Esophagus muscularis mucosa (tissue), 4 donors: ENCODE data around the gene PSMD6. TPM values are rescaled to one million over a fixed set of nuclear protein-coding genes. Genes with fewer than 3 reads are reported as not detected.
A peak's percentile ranks its signal among the peaks of the same experiment; 100 is the strongest.

Experiments used
- DNase-seq: peaks from one replicate; pipeline ENCODE4 v3.0.0-alpha.2; 2017; ENCODE audit errors: extremely low spot score
- H3K27ac ChIP-seq, 4 donors: fragments of 200-600 bp; sonication (generic); replicated peaks in 1 of 4; 1 replicate in 3 of 4; 2 replicates in 1 of 4; pipeline ENCODE4 v1.5.1; 2016 to 2019; ENCODE audit warnings: mild to moderate bottlenecking in 1 of 4
- H3K27me3 ChIP-seq, 4 donors: fragments of 200-600 bp; sonication (generic); one replicate each; pipeline versions ENCODE4 v1.5.1 to v1.6.0; 2016 to 2019
- H3K36me3 ChIP-seq, 4 donors: fragments of 200-600 bp; sonication (generic); one replicate each; pipeline ENCODE4 v1.5.1; 2016 to 2019
- H3K4me1 ChIP-seq, 4 donors: fragments of 200-600 bp; sonication (generic); one replicate each; pipeline ENCODE4 v1.5.1; 2016 to 2019
- H3K4me3 ChIP-seq, 4 donors: fragments of 200-600 bp; sonication (generic); 1 replicate in 2 of 4; 2 replicates in 2 of 4; pipeline ENCODE4 v1.5.1; 2016 to 2019; ENCODE audit warnings: mild to moderate bottlenecking in 4 of 4, moderate library complexity in 1 of 4
- H3K9me3 ChIP-seq, 4 donors: fragments of 200-600 bp; sonication (generic); 1 replicate in 3 of 4; 2 replicates in 1 of 4; pipeline ENCODE4 v1.5.1; 2016 to 2019
- EP300 ChIP-seq: sonication (generic); formaldehyde crosslinking; IDR thresholded peaks from one replicate; pipeline ENCODE4 v1.6.1; 2017; ENCODE audit warnings: antibody characterized with exemption
- POLR2A ChIP-seq: fragments of 450-650 bp; IDR thresholded peaks from one replicate; pipeline ENCODE4 v1.6.1; 2017; ENCODE audit warnings: antibody characterized with exemption, moderate library complexity, mild to moderate bottlenecking, low read depth
- POLR2AphosphoS5 ChIP-seq, 2 donors: sonication (generic); formaldehyde crosslinking; IDR thresholded peaks; one replicate each; pipeline ENCODE4 v1.6.1; 2017; ENCODE audit warnings: antibody characterized with exemption in 2 of 2
- WGBS: methylation state at CpG from one replicate; pipeline ENCODE4 v1.1.5; 2018; 5-methylcytosine and 5-hydroxymethylcytosine counted together
- intact Hi-C: fragments of 100-400 bp; cut with DNase I; formaldehyde crosslinking; loops from one replicate; pipeline ENCODE4 v1.15.1; 2023
- total RNA-seq, 4 donors: library from RNA; depleted of rRNA; stranded (reverse); fragments of >200 nt; gene quantifications; one replicate each; pipeline versions ENCODE4 v1.1.0 to v1.2.1, GENCODE V29; 2016
- TF ChIP-seq, protein P1 (sequence below), 3 experiments: fragments of 200-600 bp in 2 of 3; fragments of 450-650 bp in 1 of 3; sonication (generic) in 2 of 3; IDR thresholded peaks; one replicate each; pipeline ENCODE4 v1.5.1; 2017 to 2019; ENCODE audit warnings: antibody characterized with exemption in 3 of 3, mild to moderate bottlenecking in 2 of 3, moderate library complexity in 1 of 3

The PSMD6 gene
- total RNA-seq, 4 donors from 2014 or later: 64.5 to 78.2 (median 70.7) TPM

DNA sequence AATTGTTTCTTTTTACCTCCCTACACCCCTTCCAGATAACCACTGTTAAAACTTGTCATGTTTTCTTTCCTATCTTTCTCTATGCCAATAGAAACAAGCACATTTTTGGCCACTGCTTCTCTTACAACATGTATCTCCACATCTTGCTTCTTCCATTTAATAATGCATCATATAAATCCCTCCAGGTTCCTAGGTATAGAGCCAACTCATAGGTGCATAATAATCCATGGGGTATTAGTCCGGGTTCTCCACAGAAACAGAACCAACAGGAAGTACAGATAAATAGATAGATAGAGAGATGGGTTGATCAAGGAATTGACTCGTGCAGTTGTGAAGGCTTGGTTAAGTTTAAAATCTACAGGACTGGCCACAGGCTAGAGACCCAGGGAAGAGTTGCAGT is 41.5 kb upstream of the PSMD6 start:
- no peak for TF ChIP-seq POLR2AphosphoS5 (IDR thresholded peaks at IDR 0.05)
- TF ChIP-seq EP300: no peak
- TF ChIP-seq, protein P1, sequence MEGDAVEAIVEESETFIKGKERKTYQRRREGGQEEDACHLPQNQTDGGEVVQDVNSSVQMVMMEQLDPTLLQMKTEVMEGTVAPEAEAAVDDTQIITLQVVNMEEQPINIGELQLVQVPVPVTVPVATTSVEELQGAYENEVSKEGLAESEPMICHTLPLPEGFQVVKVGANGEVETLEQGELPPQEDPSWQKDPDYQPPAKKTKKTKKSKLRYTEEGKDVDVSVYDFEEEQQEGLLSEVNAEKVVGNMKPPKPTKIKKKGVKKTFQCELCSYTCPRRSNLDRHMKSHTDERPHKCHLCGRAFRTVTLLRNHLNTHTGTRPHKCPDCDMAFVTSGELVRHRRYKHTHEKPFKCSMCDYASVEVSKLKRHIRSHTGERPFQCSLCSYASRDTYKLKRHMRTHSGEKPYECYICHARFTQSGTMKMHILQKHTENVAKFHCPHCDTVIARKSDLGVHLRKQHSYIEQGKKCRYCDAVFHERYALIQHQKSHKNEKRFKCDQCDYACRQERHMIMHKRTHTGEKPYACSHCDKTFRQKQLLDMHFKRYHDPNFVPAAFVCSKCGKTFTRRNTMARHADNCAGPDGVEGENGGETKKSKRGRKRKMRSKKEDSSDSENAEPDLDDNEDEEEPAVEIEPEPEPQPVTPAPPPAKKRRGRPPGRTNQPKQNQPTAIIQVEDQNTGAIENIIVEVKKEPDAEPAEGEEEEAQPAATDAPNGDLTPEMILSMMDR (IDR thresholded peaks at IDR 0.05): no peak
- TF ChIP-seq POLR2A: no peak
- Histone ChIP-seq H3K4me1 (peaks cover 0 to 7% (median 0%) of the 10 kb centered on the region in 4 donors), H3K36me3 (no peaks in the 10 kb centered on the region), H3K27ac (no peak overlapping the region), H3K4me3 (no peak overlapping the region), H3K27me3 (no peaks in the 10 kb centered on the region), H3K9me3 (no peaks in the 10 kb centered on the region)
- DNase-seq: no peak
- intact Hi-C loops: no loop called here
- WGBS: 89% methylated on average over 2 of the region's 2 CpGs

GRCh38 chr3:64063983-64064438 is 40.7 kb upstream of the PSMD6 start:
- no peaks in the 10 kb centered on the region for H3K27me3 ChIP-seq
- intact Hi-C loops: no loop called here
- no peak overlapping the region for H3K4me3 ChIP-seq
- TF ChIP-seq POLR2AphosphoS5 (IDR thresholded peaks at IDR 0.05) (no peak), EP300 (no peak), POLR2A (no peak)
- TF ChIP-seq, protein P1 (IDR thresholded peaks at IDR 0.05): no peak
- no peak overlapping the region for H3K27ac ChIP-seq
- WGBS: 72% methylated on average over 2 of the region's 2 CpGs
- DNase-seq: peak; percentile 72
- no peaks in the 10 kb centered on the region for H3K36me3 ChIP-seq
- no peaks in the 10 kb centered on the region for H3K9me3 ChIP-seq
- peaks cover 0 to 10% (median under 1%) of the 10 kb centered on the region in 4 donors for H3K4me1 ChIP-seq

DNA sequence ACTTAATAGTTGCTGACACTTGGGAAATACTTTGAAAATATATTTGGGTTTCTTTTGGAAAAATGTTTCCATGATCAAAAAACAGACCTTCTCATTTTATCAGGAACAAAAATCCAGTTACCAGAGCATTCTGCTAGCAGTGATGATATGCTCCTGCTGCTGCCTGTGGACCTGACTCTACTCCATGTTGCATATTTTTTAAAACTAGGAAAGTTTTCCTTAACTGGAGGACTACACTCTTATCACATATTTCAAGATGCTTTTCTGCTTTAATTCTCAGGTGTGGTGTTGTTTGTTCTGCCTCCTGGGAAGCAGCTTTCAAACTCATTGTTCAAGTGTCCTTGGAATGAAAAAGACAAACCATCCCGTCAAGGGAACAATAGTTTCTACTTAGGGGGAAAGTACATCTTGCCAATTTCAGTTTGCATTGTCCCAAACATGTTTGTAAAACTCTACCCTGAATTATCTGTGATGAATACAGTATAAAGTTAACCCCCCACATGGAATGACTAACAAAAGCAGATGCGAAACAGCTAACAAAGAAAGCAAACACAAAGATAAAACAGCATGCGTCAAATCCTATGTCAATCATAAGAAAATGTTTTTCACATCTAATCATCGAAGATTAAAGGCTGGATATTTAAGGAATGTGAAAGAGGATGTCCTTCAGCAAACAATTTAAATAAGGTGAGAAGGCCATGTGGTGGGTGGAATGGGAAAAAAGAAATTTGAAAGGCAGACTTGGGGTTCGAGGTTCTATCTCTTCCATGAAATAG is 40.1 kb upstream of the PSMD6 start:
- intact Hi-C loops: no loop called here
- Histone ChIP-seq H3K9me3 (no peaks in the 10 kb centered on the region), H3K36me3 (no peaks in the 10 kb centered on the region), H3K4me1 (peaks cover 0 to 15% (median 4%) of the 10 kb centered on the region in 4 donors), H3K27ac (no peak overlapping the region), H3K4me3 (no peak overlapping the region), H3K27me3 (no peaks in the 10 kb centered on the region)
- 83% methylated on average over 5 of the region's 5 CpGs for WGBS
- no peak for TF ChIP-seq EP300
- peak; percentile 17 for DNase-seq

- DNase-seq: peak; percentile 64
- TF ChIP-seq POLR2A (no peak), POLR2AphosphoS5 (IDR thresholded peaks at IDR 0.05) (no peak), EP300 (no peak)
- TF ChIP-seq, protein P1 (IDR thresholded peaks at IDR 0.05): no peak
- no peaks in the 10 kb centered on the region for H3K27me3 ChIP-seq
- H3K27ac ChIP-seq: no peak overlapping the region
- H3K9me3 ChIP-seq: no peaks in the 10 kb centered on the region
- intact Hi-C loops: no loop called here
- H3K4me3 ChIP-seq: no peak overlapping the region
- WGBS: 95% methylated on average over 5 of the region's 5 CpGs
- H3K36me3 ChIP-seq: no peaks in the 10 kb centered on the region
- H3K4me1 ChIP-seq: peaks cover 0 to 11% (median 5%) of the 10 kb centered on the region in 4 donors
These were observed 38.3 kb upstream of the PSMD6 start for GRCh38 chr3:64061628-64062027.

DNA sequence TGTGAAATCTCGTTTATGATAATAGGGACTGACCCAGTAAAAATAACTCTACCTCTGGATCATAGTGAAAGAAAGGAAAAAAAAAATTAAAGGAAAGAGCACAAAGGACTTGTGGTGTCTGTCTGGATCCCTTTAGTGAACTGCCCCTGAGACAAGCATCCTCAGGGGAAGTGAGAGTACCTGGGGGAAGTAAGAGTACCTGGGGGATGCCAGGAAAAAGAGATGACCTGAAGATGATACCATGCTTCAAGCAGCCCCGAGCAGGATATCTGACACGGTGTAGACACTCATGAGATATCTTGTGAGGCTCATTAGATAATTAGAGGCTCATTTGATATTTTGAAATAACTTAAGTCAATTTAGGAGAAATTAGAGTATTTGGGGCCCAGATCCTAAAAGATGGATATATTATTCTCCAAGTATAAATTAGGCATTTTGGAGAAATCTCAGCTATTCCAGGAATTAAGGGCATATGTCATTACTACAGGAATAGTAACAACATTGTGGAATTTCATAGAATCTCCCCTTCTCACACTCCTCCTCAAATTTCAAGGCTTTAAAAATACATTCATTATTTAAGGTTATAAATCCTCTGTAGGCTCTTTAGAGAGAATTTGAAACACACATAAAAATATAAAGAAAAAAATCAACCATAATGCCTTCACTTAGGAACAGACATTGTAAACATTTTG is 36.3 kb upstream of the PSMD6 start:
- Histone ChIP-seq H3K9me3 (no peaks in the 10 kb centered on the region), H3K27ac (no peak overlapping the region), H3K4me3 (no peak overlapping the region), H3K27me3 (no peaks in the 10 kb centered on the region), H3K4me1 (peaks cover 0 to 11% (median 5%) of the 10 kb centered on the region in 4 donors), H3K36me3 (no peaks in the 10 kb centered on the region)
- intact Hi-C loops: no loop called here
- 90% methylated on average over 3 of the region's 3 CpGs for WGBS
- peak; percentile 68 for DNase-seq
- no peak for TF ChIP-seq POLR2A
- TF ChIP-seq EP300: no peak
- TF ChIP-seq POLR2AphosphoS5 (IDR thresholded peaks at IDR 0.05): no peak
- TF ChIP-seq, protein P1 (IDR thresholded peaks at IDR 0.05): no peak
